Measurements from ENCODE around the gene SRCAP.

Gene SRCAP

DNA sequence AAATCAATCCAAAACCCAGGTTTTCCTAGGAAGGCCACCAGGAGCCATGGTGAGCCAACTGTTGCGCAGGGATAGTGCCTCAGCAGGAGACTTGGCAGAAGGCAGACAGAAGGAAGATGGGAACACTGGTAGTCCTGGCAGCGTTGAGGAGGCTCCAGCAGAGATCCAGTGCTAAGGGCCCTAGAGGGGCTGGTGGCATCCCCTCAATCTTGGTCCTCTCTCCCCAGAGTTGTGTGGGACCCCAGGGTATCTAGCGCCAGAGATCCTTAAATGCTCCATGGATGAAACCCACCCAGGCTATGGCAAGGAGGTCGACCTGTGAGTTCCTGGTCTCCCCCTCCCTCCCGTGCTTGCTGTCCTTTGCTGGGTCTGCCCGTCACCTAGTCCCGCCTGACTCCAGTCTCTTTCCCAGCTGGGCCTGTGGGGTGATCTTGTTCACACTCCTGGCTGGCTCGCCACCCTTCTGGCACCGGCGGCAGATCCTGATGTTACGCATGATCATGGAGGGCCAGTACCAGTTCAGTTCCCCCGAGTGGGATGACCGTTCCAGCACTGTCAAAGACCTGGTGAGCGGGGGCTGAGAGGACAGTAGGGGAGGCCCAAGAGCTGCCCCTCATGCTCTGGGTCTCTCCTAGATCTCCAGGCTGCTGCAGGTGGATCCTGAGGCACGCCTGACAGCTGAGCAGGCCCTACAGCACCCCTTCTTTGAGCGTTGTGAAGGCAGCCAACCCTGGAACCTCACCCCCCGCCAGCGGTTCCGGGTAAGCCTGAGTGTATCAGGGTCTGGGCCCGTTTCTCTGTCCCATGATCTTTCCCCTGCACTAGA lies 57.2 kb downstream of the SRCAP start:
- H3K36me3 ChIP-seq (ENCODE audit: control insufficient read depth, insufficient read depth, low read length), result peaks cover 23% of the 10 kb centered on the region
- no peaks in the 10 kb centered on the region for H3K27me3 ChIP-seq (ENCODE audit: control insufficient read depth, insufficient read depth, low read length, poor library complexity, severe bottlenecking)
- H3K4me3 ChIP-seq (ENCODE audit: insufficient read depth, low read depth, low read length), result no peak overlapping the region
- no peak overlapping the region for H3K27ac ChIP-seq (ENCODE audit: insufficient read depth, low read depth, low read length, poor library complexity, severe bottlenecking)
- no peaks in the 10 kb centered on the region for H3K4me1 ChIP-seq (ENCODE audit: control insufficient read depth, insufficient read depth, low read length)
- 93 to 95% methylated on average over 20 of the region's 20 CpGs for WGBS, 2 experiments
- no peaks in the 10 kb centered on the region for H3K9me3 ChIP-seq (ENCODE audit: control insufficient read depth, low read length)

- no peaks in the 10 kb centered on the region for H3K9me3 ChIP-seq (ENCODE audit: control insufficient read depth, low read length)
- no peak overlapping the region for H3K27ac ChIP-seq (ENCODE audit: insufficient read depth, low read depth, low read length, poor library complexity, severe bottlenecking)
- no peaks in the 10 kb centered on the region for H3K27me3 ChIP-seq (ENCODE audit: control insufficient read depth, insufficient read depth, low read length, poor library complexity, severe bottlenecking)
- 96% methylated on average over 13 of the region's 13 CpGs for WGBS, 2 experiments
- H3K36me3 ChIP-seq (ENCODE audit: control insufficient read depth, insufficient read depth, low read length), result peaks cover 18% of the 10 kb centered on the region
- no peaks in the 10 kb centered on the region for H3K4me1 ChIP-seq (ENCODE audit: control insufficient read depth, insufficient read depth, low read length)
- no peak overlapping the region for H3K4me3 ChIP-seq (ENCODE audit: insufficient read depth, low read depth, low read length)
Observed at GRCh38 chr16:30756781-30757100, 57.8 kb downstream of the SRCAP start.

- H3K9me3 ChIP-seq (ENCODE audit: control insufficient read depth, low read length), result no peaks in the 10 kb centered on the region
- peaks cover 18% of the 10 kb centered on the region for H3K36me3 ChIP-seq (ENCODE audit: control insufficient read depth, insufficient read depth, low read length)
- H3K27me3 ChIP-seq (ENCODE audit: control insufficient read depth, insufficient read depth, low read length, poor library complexity, severe bottlenecking), result no peaks in the 10 kb centered on the region
- H3K4me3 ChIP-seq (ENCODE audit: insufficient read depth, low read depth, low read length), result no peak overlapping the region
- no peak overlapping the region for H3K27ac ChIP-seq (ENCODE audit: insufficient read depth, low read depth, low read length, poor library complexity, severe bottlenecking)
- H3K4me1 ChIP-seq (ENCODE audit: control insufficient read depth, insufficient read depth, low read length), result no peaks in the 10 kb centered on the region
- WGBS, 2 experiments, result 92 to 94% methylated on average over 7 of the region's 7 CpGs
Observed at GRCh38 chr16:30757316-30757715, 58.3 kb downstream of the SRCAP start.

DNA sequence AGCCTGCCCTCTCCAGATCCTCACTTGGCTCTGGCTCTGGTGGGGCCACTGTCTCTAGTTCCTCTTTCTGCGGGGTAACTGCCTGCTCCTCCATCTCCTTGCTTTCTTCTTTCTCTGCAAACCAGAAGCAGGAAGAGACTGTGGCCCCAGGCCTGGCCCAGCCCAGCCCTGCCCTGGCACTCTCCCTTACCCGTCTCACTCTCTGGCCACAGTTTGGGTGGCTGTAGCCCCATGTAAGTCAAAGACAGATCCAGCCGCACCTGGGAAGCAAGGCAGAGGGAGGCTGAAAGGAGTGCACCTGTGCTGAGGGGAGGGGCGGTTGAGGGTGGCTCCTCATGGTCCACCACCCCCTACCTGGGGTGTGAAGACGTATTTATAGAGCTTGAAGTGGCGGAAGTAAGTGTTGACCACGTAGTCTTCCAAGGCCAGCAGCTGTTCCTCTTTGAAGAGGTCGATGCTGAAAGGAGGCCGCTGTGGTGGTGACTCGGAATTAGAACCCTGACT lies 60.1 kb downstream of the SRCAP start:
- H3K27ac ChIP-seq (ENCODE audit: insufficient read depth, low read depth, low read length, poor library complexity, severe bottlenecking), result no peak overlapping the region
- H3K4me1 ChIP-seq (ENCODE audit: control insufficient read depth, insufficient read depth, low read length), result peaks cover 9% of the 10 kb centered on the region
- H3K27me3 ChIP-seq (ENCODE audit: control insufficient read depth, insufficient read depth, low read length, poor library complexity, severe bottlenecking), result no peaks in the 10 kb centered on the region
- H3K4me3 ChIP-seq (ENCODE audit: insufficient read depth, low read depth, low read length), result no peak overlapping the region
- H3K9me3 ChIP-seq (ENCODE audit: control insufficient read depth, low read length), result no peaks in the 10 kb centered on the region
- H3K36me3 ChIP-seq (ENCODE audit: control insufficient read depth, insufficient read depth, low read length), result peaks cover 9% of the 10 kb centered on the region
- 94 to 95% methylated on average over 10 of the region's 10 CpGs for WGBS, 2 experiments

DNA sequence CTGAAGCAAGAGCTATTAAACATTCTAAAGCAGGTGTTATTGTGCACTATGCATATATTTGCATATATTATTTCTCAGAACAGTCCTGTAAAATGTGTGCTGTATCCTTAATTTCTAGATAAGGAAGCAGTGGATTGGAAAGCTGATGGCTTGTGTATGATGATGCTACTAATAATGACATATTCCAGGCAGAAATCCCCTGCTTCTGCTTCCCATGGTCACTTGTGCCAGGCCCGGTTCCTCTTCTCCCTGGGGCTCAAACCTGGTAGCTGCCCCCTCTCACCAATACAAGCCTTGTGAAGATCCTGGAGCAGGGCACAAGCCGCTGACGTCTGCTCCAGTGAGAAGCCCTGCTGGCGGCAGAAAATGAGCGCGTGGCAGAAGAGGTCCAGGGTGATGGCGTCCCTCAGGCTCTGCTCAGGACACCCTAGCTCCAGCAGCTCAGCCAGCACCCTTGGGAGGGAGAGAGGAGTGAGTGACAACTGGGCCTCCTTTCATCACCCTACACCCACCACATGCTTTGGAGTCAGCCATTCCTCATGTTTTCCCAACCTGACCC lies 61.1 kb downstream of the SRCAP start:
- Histone ChIP-seq H3K36me3 (ENCODE audit: control insufficient read depth, insufficient read depth, low read length) (peaks cover 20% of the 10 kb centered on the region), H3K4me1 (ENCODE audit: control insufficient read depth, insufficient read depth, low read length) (peaks cover 9% of the 10 kb centered on the region), H3K4me3 (ENCODE audit: insufficient read depth, low read depth, low read length) (no peak overlapping the region), H3K9me3 (ENCODE audit: control insufficient read depth, low read length) (no peaks in the 10 kb centered on the region), H3K27me3 (ENCODE audit: control insufficient read depth, insufficient read depth, low read length, poor library complexity, severe bottlenecking) (no peaks in the 10 kb centered on the region), H3K27ac (ENCODE audit: insufficient read depth, low read depth, low read length, poor library complexity, severe bottlenecking) (no peak overlapping the region)
- WGBS, 2 experiments, result 93 to 95% methylated on average over 7 of the region's 7 CpGs

DNA sequence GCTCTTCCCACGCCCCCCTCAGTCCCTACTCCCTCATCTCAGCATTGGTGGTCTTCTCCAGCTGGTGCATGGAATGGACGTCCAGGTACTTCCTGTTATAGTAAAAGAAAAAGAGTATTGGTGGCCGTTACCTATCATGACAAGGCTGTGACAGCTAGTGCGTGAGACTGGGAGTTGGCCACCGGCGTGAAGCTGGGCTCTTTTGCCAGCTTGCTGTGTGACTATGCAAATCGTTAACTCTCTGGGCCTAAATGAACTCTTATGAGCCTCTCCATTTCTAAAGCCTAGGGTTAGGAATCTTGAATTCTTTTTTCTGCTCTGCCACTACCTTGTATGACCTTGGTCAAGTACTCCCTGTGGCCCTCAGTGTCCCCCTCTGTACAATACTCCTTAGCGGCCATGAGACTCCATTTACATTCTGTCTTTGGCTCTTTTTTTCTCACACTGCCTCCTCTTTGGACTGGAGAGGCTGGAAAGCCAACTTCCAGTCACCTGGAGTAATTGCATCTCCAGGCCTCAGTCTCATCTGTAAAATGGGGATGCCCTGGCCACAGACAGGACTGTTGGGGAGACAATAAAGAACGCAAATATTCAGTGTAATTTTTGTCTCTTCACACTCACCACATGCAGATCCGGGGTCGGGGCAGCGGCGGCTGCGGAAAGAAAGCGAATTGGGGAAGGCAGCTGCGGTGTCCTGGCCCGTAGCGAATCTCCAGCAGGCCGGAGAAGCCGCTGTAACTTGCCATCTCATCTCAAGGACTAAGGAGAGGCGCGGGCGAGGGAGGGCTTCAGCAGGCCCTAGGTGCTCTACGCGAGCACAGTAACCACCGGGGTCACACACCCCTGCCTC lies 61.8 kb downstream of the SRCAP start:
- no peak overlapping the region for H3K27ac ChIP-seq (ENCODE audit: insufficient read depth, low read depth, low read length, poor library complexity, severe bottlenecking)
- H3K4me3 ChIP-seq (ENCODE audit: insufficient read depth, low read depth, low read length), result peak overlapping the region; percentile 89
- H3K36me3 ChIP-seq (ENCODE audit: control insufficient read depth, insufficient read depth, low read length), result peaks cover 27% of the 10 kb centered on the region
- no peaks in the 10 kb centered on the region for H3K27me3 ChIP-seq (ENCODE audit: control insufficient read depth, insufficient read depth, low read length, poor library complexity, severe bottlenecking)
- 34 to 36% methylated on average over 26 of the region's 26 CpGs for WGBS, 2 experiments
- H3K4me1 ChIP-seq (ENCODE audit: control insufficient read depth, insufficient read depth, low read length), result peaks cover 9% of the 10 kb centered on the region
- H3K9me3 ChIP-seq (ENCODE audit: control insufficient read depth, low read length), result no peaks in the 10 kb centered on the region

- H3K4me1 ChIP-seq (ENCODE audit: control insufficient read depth, insufficient read depth, low read length), result peaks cover 9% of the 10 kb centered on the region
- WGBS, 2 experiments, result 0 to 1% methylated on average over 64 of the region's 64 CpGs
- peak overlapping the region; percentile 57 for H3K27ac ChIP-seq (ENCODE audit: insufficient read depth, low read depth, low read length, poor library complexity, severe bottlenecking)
- no peaks in the 10 kb centered on the region for H3K9me3 ChIP-seq (ENCODE audit: control insufficient read depth, low read length)
- no peaks in the 10 kb centered on the region for H3K27me3 ChIP-seq (ENCODE audit: control insufficient read depth, insufficient read depth, low read length, poor library complexity, severe bottlenecking)
- H3K4me3 ChIP-seq (ENCODE audit: insufficient read depth, low read depth, low read length), result peak overlapping the region; percentile 89
- H3K36me3 ChIP-seq (ENCODE audit: control insufficient read depth, insufficient read depth, low read length), result peaks cover 34% of the 10 kb centered on the region
Observed at GRCh38 chr16:30761427-30761927, 62.5 kb downstream of the SRCAP start.

- WGBS, 2 experiments, result 2% methylated on average over 60 of the region's 60 CpGs
- H3K27ac ChIP-seq (ENCODE audit: insufficient read depth, low read depth, low read length, poor library complexity, severe bottlenecking), result peak within 1 kb of the TSS; percentile 64
- peak within 1 kb of the TSS; percentile 89 for H3K4me3 ChIP-seq (ENCODE audit: insufficient read depth, low read depth, low read length)
- H3K27me3 ChIP-seq (ENCODE audit: control insufficient read depth, insufficient read depth, low read length, poor library complexity, severe bottlenecking), result no peaks in the 10 kb centered on the region
- H3K36me3 ChIP-seq (ENCODE audit: control insufficient read depth, insufficient read depth, low read length), result peaks cover 37% of the 10 kb centered on the region
- H3K4me1 ChIP-seq (ENCODE audit: control insufficient read depth, insufficient read depth, low read length), result peaks cover 9% of the 10 kb centered on the region
- no peaks in the 10 kb centered on the region for H3K9me3 ChIP-seq (ENCODE audit: control insufficient read depth, low read length)
Observed at GRCh38 chr16:30761928-30762902, 63.2 kb downstream of the SRCAP start, which contains the start of the genes CFAP119 and RNF40. Gene CFAP119, minus strand, starts transcription at chr16:30762062. Its CDS starts 314 bp downstream, at chr16:30761748. Gene RNF40, plus strand, starts transcription at chr16:30762322. Its CDS starts 224 bp downstream, at chr16:30762546.

GRCh38 chr16:30762991-30763725 lies 64.2 kb downstream of the SRCAP start:
- WGBS, 2 experiments, result 83 to 86% methylated on average over 15 of the region's 15 CpGs
- Histone ChIP-seq H3K27me3 (ENCODE audit: control insufficient read depth, insufficient read depth, low read length, poor library complexity, severe bottlenecking) (no peaks in the 10 kb centered on the region), H3K9me3 (ENCODE audit: control insufficient read depth, low read length) (no peaks in the 10 kb centered on the region), H3K36me3 (ENCODE audit: control insufficient read depth, insufficient read depth, low read length) (peaks cover 45% of the 10 kb centered on the region), H3K27ac (ENCODE audit: insufficient read depth, low read depth, low read length, poor library complexity, severe bottlenecking) (no peak overlapping the region), H3K4me1 (ENCODE audit: control insufficient read depth, insufficient read depth, low read length) (peaks cover 9% of the 10 kb centered on the region), H3K4me3 (ENCODE audit: insufficient read depth, low read depth, low read length) (peak overlapping the region; percentile 89)

All from ectodermal cell (in vitro differentiated cells).